ENCODE results near the gene ARHGAP24. TPM values are rescaled to one million over a fixed set of nuclear protein-coding genes. Genes with fewer than 3 reads are reported as not detected.

ARHGAP24 gene
- total RNA-seq, 4 donors from 2014 or later: 17.8 to 65.2 (median 27.2) TPM

DNA sequence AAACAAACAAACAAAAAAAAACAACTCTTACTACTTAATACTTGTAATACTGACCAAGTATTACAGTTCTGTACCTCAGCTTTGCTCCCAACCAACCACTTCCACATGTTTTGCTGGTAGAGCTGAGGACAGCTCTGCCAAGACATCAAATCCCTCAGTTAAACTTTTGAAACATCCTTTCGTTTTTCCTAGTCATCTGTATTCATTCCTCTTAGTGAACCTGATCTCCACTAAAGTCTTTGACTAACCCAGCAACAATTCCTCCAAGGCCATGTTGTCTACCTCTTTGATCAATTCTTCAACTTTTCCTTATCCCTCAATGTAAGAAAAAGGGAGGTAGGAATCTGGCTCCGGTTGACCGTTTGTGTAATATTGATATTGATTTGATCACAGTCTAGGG lies 247.5 kb downstream of the ARHGAP24 start:
- Histone ChIP-seq H3K4me1 (peaks cover 33% of the 10 kb centered on the region), H3K27me3 (no peaks in the 10 kb centered on the region), H3K9me3 (no peaks in the 10 kb centered on the region), H3K4me3 (no peak overlapping the region), H3K36me3 (no peaks in the 10 kb centered on the region), H3K27ac (no peak overlapping the region)
- DNase-seq (ENCODE audit: low spot score in 2 of 2): no peak
- WGBS: 84% methylated on average over 3 of the region's 3 CpGs
- TF ChIP-seq EP300 (IDR thresholded peaks at IDR 0.05) (no peak), POLR2A (IDR thresholded peaks at IDR 0.05) (no peak), POLR2AphosphoS5 (IDR thresholded peaks at IDR 0.05) (no peak)
- TF ChIP-seq, protein P1, sequence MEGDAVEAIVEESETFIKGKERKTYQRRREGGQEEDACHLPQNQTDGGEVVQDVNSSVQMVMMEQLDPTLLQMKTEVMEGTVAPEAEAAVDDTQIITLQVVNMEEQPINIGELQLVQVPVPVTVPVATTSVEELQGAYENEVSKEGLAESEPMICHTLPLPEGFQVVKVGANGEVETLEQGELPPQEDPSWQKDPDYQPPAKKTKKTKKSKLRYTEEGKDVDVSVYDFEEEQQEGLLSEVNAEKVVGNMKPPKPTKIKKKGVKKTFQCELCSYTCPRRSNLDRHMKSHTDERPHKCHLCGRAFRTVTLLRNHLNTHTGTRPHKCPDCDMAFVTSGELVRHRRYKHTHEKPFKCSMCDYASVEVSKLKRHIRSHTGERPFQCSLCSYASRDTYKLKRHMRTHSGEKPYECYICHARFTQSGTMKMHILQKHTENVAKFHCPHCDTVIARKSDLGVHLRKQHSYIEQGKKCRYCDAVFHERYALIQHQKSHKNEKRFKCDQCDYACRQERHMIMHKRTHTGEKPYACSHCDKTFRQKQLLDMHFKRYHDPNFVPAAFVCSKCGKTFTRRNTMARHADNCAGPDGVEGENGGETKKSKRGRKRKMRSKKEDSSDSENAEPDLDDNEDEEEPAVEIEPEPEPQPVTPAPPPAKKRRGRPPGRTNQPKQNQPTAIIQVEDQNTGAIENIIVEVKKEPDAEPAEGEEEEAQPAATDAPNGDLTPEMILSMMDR (IDR thresholded peaks at IDR 0.05): no peak

DNA sequence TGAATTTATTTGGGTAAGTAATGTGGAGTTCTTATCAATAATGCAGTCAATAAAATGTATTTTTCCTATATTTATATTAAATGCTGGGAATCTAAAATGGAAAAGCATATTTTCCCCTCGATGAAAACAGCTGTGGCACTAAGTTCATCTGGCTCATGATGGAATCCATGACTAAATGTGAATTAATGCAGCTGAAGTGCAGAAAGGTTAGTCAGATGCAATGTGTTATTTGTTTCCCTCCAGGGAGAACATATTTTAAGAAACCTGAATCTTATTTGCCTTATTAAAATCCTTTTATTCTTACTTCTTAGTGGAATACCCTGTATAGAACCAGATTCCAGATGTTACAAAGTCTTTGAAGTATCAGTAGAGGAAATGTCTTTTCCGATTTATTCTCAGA lies 247.9 kb downstream of the ARHGAP24 start:
- DNase-seq (ENCODE audit: low spot score in 2 of 2): no peak
- Histone ChIP-seq H3K4me3 (no peak overlapping the region), H3K9me3 (no peaks in the 10 kb centered on the region), H3K4me1 (peaks cover 29% of the 10 kb centered on the region), H3K27me3 (no peaks in the 10 kb centered on the region), H3K27ac (no peak overlapping the region), H3K36me3 (no peaks in the 10 kb centered on the region)
- TF ChIP-seq POLR2AphosphoS5 (IDR thresholded peaks at IDR 0.05): no peak
- TF ChIP-seq EP300 (IDR thresholded peaks at IDR 0.05): no peak
- TF ChIP-seq, protein P1 (IDR thresholded peaks at IDR 0.05): no peak
- no peak for TF ChIP-seq POLR2A (IDR thresholded peaks at IDR 0.05)
- 77% methylated on average over 2 of the region's 2 CpGs for WGBS

DNA sequence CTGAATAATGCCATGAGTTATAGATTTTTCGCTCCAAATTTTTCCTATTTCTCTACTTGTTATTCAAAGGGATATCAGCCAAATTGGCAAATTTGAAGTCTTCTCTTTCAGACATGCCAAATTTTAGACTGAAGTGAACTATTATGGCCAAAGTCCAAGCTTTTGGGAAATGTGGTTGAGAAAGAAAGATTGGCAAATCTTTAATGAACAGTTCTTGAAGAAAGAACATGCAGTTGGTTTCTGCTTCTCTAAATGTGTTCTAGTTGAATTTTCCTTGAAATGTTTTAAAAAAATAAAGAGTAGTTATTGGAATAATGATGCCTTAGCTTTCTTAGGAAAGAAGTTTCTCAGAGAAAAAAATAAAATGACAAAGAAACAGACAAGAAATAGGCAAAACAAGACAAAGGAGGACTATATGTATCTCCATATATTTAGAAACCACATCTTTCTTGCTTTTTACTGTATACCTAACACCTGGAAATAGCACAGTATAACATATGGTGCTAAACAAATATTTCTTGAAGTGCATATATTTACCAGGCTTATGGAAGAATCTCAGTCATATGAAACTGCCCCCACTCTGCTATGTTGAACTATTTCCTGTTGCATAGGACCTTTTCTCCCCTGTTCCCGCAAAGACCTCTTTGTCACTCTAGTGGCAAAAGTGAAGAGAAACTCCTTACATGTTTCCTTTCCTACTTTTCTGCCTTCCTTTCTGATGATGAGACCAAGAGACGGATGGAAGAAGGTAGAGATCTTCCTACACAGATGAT lies 250.0 kb downstream of the ARHGAP24 start:
- TF ChIP-seq, protein P1 (IDR thresholded peaks at IDR 0.05): no peak
- TF ChIP-seq POLR2A (IDR thresholded peaks at IDR 0.05): no peak
- no peak for TF ChIP-seq POLR2AphosphoS5 (IDR thresholded peaks at IDR 0.05)
- TF ChIP-seq EP300 (IDR thresholded peaks at IDR 0.05): no peak
- H3K27ac ChIP-seq: peak overlapping the region; percentile 59
- no peak overlapping the region for H3K4me3 ChIP-seq
- H3K4me1 ChIP-seq: peaks cover 26% of the 10 kb centered on the region
- H3K27me3 ChIP-seq: no peaks in the 10 kb centered on the region
- WGBS: 73% methylated on average over 3 of the region's 3 CpGs
- H3K36me3 ChIP-seq: no peaks in the 10 kb centered on the region
- no peak for DNase-seq (ENCODE audit: low spot score in 2 of 2)
- no peaks in the 10 kb centered on the region for H3K9me3 ChIP-seq

DNA sequence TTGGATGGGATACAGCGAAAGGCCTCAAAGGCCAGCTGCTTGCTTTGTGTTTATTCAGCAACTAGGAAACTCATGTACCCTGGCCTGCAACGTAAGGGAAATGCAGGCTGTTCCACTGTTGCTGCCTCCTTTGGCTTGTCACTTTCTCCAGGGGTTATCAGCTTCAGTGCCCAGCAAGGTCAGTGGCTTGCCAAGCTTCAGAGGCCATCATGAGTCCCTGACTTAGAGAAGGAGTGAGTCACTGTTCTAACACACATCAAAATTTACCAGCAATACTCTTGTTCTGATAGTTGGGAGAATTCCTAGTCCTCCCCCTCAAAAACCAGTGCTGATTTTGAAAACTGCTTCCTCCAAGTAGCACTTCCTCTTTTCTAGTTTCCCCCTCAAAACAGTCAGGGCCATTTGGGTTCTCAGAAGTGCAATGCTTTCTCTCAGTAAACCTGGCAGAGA lies 250.8 kb downstream of the ARHGAP24 start:
- no peaks in the 10 kb centered on the region for H3K27me3 ChIP-seq
- no peak for DNase-seq (ENCODE audit: low spot score in 2 of 2)
- 70% methylated on average over 2 of the region's 2 CpGs for WGBS
- H3K9me3 ChIP-seq: no peaks in the 10 kb centered on the region
- H3K36me3 ChIP-seq: no peaks in the 10 kb centered on the region
- TF ChIP-seq, protein P1 (IDR thresholded peaks at IDR 0.05): no peak
- TF ChIP-seq EP300 (IDR thresholded peaks at IDR 0.05) (no peak), POLR2AphosphoS5 (IDR thresholded peaks at IDR 0.05) (no peak), POLR2A (IDR thresholded peaks at IDR 0.05) (no peak)
- no peak overlapping the region for H3K4me3 ChIP-seq
- peaks cover 26% of the 10 kb centered on the region for H3K4me1 ChIP-seq
- peak overlapping the region; percentile 60 for H3K27ac ChIP-seq

DNA sequence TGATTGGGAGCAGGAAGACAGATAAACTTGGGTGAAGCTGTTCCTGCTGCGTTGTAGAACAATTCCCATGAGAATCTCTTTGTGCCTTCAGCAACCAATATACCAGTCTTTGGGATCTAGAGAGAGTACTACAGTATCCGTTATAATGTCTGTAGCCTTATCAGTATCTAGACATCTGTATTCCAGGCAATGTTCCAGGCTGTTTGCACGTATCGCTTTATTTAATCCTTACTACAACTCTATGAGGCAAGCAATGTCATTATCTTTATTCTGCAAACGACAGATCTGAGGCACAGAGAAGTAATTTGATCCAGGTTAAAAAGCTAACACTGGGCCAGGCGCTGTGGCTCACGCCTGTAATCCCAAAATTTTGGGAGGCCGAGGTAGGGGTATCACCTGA lies 251.6 kb downstream of the ARHGAP24 start:
- TF ChIP-seq POLR2A (IDR thresholded peaks at IDR 0.05) (no peak), POLR2AphosphoS5 (IDR thresholded peaks at IDR 0.05) (no peak), EP300 (IDR thresholded peaks at IDR 0.05) (no peak)
- TF ChIP-seq, protein P1 (IDR thresholded peaks at IDR 0.05): no peak
- Histone ChIP-seq H3K4me1 (peaks cover 26% of the 10 kb centered on the region), H3K36me3 (no peaks in the 10 kb centered on the region), H3K4me3 (no peak overlapping the region), H3K27me3 (no peaks in the 10 kb centered on the region), H3K27ac (peak overlapping the region; percentile 60), H3K9me3 (no peaks in the 10 kb centered on the region)
- DNase-seq (ENCODE audit: low spot score in 2 of 2): no peak
- 85% methylated on average over 8 of the region's 8 CpGs for WGBS
